GM18858 (cell line): Measurements from ENCODE around the gene MIEF2.

Experiments
- ATAC-seq: cut with Tn5 transposase; IDR thresholded peaks from one replicate; pipeline ENCODE4 v1.9.1; 2021; ENCODE audit not compliant: unreplicated experiment

The MIEF2 gene

DNA sequence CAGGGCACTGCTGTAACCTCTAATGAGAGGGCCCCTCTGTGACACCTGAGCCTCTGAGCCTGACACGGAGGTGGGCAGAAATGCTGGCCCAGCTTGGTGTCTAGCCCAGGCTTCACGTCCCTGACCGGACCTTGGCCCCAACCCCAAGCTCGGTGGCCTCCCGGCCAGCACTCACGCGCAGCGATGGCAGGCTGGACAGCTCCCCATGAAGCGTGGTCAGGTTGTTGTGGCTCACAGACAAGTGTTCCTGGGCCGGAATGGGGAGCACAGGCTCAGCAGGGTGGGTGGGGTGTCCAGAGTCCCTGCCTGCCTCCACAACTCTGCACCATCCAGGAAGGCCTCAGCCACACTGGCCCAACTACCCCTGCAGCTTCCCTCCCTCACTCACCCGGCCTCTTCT is 4.1 kb upstream of the MIEF2 start:
- no peak for ATAC-seq

DNA sequence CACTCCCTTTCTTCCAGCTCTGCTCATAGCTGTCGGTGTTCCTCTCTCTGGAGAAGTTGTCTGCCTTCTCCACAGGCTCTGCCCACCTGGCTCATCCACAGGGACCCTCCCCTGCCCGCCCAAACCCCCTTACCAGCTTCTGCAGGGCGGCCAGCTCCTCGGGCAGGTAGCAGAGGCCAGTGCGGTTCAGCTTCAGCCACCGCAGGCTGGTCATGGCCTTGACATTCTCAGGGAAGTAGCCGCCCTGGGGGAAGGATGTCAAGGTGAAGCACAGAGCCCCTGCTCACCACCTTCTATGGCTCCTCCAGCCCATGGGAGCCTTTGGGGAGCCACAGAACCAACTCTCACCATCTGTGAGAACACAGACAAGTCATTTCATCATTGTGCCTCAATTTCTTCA is 3.7 kb upstream of the MIEF2 start:
- no peak for ATAC-seq

DNA sequence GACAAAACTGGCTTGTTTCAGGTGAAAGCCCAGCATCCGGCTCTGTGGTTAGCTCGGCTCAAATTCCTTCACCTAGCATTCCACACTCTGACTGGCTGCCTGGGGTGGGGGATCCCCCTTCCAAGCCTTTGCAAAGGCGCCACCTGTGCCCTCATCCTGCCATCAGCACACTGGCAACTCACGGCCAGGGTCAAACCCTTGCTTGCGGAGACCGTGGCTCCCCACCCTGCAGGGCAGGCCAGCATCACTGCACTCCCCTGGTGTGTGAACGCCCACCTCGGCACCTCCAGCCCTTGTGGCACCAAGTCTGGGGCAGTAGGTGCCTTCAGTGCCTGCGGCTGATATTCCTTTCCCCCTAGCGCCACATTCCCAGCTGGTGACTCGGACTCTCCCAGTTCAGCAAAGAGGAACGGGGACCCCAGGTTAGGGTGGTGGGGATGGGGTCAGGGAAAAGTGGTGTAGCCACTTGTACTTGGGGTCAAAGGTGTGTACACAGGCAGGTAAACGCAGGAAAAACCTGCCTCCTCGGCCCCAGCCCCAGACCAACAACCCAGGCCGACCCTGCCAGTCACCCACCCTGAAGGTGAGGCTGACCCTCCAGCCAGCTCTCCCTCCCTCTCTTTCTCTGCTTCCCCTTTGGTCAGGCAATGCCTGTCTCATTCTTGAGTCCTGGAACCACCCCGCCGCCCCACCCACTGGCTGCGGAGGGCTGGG is 3.0 kb upstream of the MIEF2 start:
- ATAC-seq: no peak

DNA sequence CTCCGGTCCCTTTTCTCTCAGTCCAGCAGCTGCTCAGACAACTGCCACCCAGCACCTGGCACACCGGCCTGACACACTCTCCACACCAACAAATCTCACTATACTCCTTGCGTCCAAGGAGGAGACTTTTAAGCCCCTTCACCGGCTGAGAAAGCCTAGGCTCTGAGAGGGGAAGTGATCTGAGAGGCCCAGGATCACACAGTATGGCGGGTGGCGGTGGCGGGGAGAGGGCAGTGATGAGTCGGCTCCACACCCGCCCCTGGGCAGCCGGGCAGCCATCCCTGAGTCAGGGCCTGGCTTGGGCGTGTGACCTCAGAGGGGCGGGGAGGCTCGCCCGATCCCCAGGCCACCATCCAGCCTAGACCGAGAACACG is 2.5 kb upstream of the MIEF2 start:
- no peak for ATAC-seq

GRCh38 chr17:18258356-18259038 is 2.0 kb upstream of the MIEF2 start, which contains the start of gene FLII:
FLII (minus strand) TSS chr17:18258738; CDS start chr17:18258690, 48 bp downstream.
- no peak for ATAC-seq

DNA sequence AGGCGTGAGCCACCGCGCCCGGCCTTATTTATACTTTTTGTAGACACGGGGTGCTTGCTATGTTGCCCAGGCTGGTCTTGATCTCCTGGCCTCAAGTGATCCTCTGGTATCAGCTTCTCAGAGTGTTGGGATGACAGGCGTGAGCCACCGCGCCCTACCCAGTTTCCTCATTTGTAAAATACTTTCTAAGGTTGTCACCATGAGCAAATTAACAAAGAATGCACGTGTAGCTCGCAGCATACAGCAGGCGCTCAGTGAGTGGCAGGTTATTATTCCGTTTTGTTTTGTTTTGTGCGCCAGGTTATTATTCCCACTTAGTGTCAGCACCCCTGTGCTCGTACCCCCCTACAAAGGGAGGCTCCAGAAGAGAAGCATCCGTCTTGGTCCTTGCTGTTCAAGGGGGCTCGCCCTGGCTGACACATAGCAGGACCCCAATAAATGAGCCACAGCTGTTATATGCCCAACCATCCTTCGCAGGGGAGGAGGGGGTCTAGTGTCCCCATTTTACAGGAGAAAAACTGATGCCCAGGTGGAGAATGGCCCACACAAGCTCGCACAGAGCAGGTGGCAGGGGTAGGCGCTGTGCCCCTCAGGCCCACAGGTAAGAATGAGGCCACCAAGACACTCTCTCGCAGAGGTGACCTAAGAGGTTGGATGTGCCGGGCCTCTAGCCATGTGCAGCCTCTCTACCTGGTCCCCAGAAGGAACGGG is 686 bp upstream of the MIEF2 start:
- ATAC-seq: no peak

- no peak for ATAC-seq
These were observed 669 bp downstream of the MIEF2 start for GRCh38 chr17:18261146-18261515.

DNA sequence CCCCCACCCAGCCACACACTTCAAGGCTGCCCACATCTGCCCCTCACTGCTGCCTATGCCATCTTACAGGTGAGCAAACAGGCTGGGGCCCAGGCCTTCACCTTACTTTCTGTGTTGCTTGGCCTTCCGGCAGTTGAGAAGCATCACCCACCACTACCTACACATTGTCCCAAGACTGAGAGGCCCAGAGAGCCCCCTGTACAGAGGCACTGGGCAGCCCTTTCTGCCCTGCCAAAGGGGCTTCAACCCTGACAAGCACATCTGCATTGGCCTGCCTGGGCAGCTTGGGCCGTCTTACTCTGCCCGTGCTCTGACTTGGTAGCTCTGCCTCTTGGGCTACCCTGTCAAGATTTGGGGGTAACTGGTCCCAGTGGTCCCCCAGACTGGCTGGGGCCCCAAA is 1.2 kb downstream of the MIEF2 start:
- no peak for ATAC-seq

- ATAC-seq: no peak
These were observed 1.6 kb downstream of the MIEF2 start for GRCh38 chr17:18262111-18262510.

DNA sequence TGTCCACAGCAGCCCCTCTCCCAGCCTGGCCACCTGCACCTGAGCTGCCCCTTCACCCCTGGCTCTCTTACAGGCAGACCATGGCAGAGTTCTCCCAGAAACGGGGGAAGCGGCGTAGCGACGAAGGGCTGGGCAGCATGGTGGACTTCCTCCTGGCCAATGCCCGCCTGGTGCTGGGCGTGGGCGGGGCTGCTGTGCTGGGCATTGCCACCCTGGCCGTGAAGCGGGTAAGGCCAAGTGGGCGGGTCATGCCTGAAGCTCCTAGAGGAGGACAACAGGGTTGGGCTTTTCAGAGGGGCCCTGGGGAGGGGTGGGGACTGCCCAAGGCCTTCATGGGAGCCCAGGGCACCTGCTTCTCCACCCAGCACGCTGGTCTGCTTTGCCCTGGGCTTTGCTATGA is 2.2 kb downstream of the MIEF2 start:
- no peak for ATAC-seq

DNA sequence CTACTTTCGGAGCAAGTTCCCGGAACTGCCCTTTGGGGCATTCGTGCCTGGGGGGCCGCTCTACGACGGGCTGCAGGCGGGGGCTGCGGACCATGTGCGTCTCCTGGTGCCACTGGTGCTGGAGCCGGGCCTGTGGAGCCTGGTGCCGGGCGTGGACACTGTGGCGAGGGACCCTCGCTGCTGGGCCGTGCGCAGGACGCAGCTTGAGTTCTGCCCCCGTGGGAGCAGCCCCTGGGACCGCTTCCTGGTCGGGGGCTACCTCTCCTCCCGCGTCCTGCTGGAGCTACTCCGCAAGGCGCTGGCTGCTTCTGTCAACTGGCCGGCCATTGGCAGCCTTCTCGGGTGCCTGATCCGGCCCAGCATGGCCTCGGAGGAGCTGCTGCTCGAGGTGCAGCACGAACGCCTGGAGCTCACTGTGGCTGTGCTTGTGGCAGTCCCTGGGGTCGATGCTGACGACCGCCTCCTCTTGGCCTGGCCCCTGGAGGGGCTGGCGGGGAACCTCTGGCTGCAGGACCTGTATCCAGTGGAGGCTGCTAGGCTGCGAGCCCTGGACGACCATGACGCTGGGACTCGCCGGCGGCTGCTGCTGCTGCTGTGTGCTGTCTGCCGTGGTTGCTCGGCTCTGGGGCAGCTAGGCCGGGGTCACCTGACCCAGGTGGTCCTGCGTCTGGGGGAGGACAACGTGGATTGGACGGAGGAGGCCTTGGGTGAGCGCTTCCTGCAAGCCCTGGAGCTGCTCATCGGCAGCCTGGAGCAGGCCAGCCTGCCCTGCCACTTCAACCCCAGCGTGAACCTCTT is 3.6 kb downstream of the MIEF2 start:
- ATAC-seq: no peak

DNA sequence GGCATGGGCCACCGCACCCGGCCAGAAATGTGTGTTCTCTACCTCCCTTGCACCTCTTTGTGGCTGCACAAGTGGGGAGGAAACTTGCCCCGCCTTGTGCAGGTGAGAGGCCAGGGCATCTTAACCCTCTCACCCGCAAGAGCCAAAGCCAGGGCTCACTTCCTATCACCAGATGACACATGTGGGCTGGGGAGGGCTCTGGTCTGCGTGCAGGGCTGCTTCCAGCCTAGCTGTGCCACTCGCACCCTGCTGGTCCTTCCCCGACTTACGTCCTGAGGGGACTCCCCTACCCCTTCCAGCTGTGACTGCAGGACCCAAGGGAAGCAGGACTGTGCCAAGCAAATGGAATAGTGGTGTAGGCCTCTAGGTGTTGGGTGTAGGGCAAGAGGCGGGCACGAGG is 6.9 kb downstream of the MIEF2 start:
- no peak for ATAC-seq

DNA sequence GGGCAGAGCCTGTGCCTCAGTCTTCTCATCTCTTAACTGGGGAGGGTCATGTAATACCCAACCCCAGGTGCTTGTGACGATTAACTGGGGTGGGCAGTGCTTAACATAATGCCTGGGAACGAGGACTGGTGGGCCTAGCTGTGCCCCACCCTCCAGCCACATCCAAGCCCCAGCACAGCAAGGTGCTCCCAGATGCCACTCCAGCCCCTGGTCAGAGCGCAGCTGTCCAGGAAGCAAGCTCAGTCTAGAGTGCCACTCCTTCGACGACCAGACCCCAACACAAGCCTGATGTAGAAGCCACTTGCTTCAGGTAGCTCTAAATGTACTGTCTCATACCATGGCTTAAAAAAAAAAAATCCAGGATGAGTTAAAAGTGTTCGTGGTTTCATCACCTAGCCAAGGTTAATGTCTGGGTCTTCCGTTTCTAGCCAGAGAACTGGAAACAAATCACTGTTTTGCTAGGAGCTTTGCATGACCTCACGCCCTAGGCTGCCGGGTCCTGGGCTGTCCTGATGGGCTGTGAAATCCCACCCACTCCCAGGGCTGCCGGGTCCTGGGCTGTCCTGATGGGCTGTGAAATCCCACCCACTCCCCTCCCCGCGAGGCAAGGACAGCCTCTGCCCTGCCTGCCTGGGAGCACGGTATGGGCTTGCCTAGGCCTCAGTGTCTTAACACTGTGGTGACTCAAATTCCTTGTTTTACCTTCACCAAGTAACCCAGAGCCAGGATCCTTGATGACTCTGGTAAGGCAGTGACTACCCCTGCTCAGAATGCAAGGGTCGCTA is 7.7 kb downstream of the MIEF2 start:
- ATAC-seq: no peak

- no peak for ATAC-seq
These were observed 9.8 kb downstream of the MIEF2 start for GRCh38 chr17:18270046-18270931.

DNA sequence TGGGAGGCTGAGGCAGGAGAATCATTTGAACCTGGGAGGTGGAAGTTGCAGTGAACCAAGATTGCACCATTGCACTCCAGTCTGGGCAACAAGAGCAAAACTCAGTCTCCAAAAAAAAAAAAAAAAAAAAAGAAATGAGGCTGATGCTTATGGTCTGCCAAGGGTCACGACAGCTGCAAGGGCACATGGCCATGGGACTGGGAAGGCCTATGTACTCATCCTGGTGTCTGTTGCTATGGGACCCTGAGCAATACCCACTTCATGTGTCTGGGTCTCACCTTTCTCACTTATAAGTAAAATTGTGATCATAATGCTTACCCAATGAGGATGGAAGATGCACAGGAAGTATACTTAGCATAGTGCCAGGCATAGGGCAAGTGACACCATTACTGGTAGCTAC is 16.6 kb downstream of the MIEF2 start:
- no peak for ATAC-seq

GRCh38 chr17:18278867-18279266 is 18.4 kb downstream of the MIEF2 start:
- ATAC-seq: no peak

- ATAC-seq: no peak
These were observed 19.8 kb downstream of the MIEF2 start for GRCh38 chr17:18280249-18280648.

DNA sequence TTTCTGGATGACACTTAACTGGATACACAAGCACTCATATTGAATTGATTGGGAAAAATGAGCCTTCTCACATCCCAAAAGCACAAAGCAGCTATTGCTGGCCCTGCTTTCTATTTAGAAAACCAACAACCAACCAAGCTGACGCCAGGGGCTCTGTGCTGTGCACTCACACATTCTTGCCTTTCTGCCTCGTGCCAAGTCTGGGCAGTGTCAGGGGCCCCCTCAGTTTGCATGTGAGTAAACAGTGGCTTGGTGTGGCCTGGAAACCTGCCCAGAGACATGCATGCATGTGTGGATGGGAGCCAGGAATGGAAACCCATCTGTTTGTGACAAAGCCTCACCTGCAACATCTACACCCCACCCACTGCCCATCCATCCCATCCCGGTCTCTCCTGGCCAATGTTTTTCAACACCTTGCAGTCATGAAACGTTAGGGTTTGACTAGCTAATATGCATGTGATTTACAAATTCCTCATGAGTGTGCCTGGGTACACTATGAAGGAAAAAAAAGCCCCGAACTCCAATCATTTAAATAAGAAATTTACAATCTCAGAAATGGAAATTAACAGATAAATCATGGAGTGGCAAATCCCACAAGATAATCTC is 20.4 kb downstream of the MIEF2 start:
- ATAC-seq: no peak

DNA sequence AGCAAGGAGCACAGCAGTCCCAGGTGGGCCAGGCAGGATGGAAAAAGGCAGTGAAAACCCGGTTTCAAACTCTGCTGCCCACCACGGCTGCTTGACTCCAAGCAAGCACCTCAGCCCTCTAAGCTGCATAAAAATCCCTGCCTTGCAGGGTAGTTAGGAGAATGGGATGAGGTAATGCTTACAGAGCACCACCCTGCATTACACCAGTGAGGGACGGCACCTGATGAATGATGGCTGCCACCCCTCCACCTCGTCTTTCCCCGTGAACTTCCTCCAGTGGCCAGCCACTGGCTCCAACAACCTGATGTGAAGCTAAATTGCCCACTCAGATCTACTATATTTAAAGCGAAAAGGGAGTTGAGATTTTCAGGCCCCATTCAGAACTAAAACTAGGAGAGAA is 21.3 kb downstream of the MIEF2 start:
- no peak for ATAC-seq
